ENCODE results near the gene FEZ2.

DNA sequence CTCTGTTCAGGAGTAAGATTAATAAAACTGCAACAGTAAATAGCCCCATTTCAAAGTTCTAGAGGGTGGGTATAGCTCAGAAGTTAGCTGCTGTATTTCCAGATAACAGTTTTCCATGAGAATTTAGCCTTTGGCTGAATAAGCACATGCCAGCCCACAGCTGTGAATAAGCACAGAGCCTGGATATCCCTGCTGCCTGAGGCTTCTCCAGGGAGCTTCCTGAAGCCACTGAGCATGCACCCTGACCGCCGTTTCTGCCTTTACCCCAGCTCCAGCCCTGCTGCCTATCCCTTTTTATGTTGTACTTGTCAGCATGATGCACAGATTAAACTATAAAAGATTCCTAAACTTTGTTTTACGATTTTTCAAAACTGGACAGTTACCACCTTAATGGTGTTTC lies 85.3 kb downstream of the FEZ2 start:
- TF ChIP-seq, protein P1, sequence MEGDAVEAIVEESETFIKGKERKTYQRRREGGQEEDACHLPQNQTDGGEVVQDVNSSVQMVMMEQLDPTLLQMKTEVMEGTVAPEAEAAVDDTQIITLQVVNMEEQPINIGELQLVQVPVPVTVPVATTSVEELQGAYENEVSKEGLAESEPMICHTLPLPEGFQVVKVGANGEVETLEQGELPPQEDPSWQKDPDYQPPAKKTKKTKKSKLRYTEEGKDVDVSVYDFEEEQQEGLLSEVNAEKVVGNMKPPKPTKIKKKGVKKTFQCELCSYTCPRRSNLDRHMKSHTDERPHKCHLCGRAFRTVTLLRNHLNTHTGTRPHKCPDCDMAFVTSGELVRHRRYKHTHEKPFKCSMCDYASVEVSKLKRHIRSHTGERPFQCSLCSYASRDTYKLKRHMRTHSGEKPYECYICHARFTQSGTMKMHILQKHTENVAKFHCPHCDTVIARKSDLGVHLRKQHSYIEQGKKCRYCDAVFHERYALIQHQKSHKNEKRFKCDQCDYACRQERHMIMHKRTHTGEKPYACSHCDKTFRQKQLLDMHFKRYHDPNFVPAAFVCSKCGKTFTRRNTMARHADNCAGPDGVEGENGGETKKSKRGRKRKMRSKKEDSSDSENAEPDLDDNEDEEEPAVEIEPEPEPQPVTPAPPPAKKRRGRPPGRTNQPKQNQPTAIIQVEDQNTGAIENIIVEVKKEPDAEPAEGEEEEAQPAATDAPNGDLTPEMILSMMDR (IDR thresholded peaks at IDR 0.05 in 2 of 3, conservative IDR thresholded peaks at IDR 0.05 in 1 of 3; ENCODE audit: insufficient read depth in 2 of 3, low read depth in 1 of 3, low read length in 3 of 3), result no peak
- TF ChIP-seq ZKSCAN8 (CRISPR knock-in tag; IDR thresholded peaks at IDR 0.05) (no peak), POLR2A (conservative IDR thresholded peaks at IDR 0.05) (no peak), JUND (IDR thresholded peaks at IDR 0.05; ENCODE audit: borderline replicate concordance, low read depth, low read length) (no peak), JUND (tag; IDR thresholded peaks at IDR 0.05; ENCODE audit: borderline replicate concordance, low read depth, low read length) (no peak)
- TF ChIP-seq, protein P2, sequence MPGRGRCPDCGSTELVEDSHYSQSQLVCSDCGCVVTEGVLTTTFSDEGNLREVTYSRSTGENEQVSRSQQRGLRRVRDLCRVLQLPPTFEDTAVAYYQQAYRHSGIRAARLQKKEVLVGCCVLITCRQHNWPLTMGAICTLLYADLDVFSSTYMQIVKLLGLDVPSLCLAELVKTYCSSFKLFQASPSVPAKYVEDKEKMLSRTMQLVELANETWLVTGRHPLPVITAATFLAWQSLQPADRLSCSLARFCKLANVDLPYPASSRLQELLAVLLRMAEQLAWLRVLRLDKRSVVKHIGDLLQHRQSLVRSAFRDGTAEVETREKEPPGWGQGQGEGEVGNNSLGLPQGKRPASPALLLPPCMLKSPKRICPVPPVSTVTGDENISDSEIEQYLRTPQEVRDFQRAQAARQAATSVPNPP (IDR thresholded peaks at IDR 0.05; ENCODE audit: borderline replicate concordance, insufficient read depth, insufficient read length), result no peak

Measured in K562 (cell line).